GM06990 (cell line): ENCODE results near the gene PSRC1.

Experiments used
- DNase-seq: peaks from one replicate; pipeline ENCODE4 v3.0.0-alpha.2; 2011; ENCODE audit not compliant: insufficient read length; ENCODE audit errors: extremely low read depth
- H3K27me3 ChIP-seq: replicated peaks from 2 replicates; pipeline ENCODE4 v1.6.0; 2011; ENCODE audit warnings: low read length; ENCODE audit not compliant: control insufficient read depth, insufficient read depth
- H3K36me3 ChIP-seq: 2 replicates; pipeline ENCODE4 v1.5.1; 2011; ENCODE audit warnings: low read length; ENCODE audit not compliant: control insufficient read depth, insufficient read depth
- H3K4me3 ChIP-seq: replicated peaks from 2 replicates; pipeline ENCODE4 v1.5.1; 2011; ENCODE audit warnings: low read depth, mild to moderate bottlenecking, control low read depth, low read length
- TF ChIP-seq, protein P1 (sequence below): IDR thresholded peaks from 2 replicates; pipeline ENCODE4 v1.5.1; 2011; ENCODE audit warnings: low read length, control low read depth, mild to moderate bottlenecking, inconsistent platforms; ENCODE audit not compliant: insufficient read depth, poor library complexity, severe bottlenecking

The PSRC1 gene

DNA sequence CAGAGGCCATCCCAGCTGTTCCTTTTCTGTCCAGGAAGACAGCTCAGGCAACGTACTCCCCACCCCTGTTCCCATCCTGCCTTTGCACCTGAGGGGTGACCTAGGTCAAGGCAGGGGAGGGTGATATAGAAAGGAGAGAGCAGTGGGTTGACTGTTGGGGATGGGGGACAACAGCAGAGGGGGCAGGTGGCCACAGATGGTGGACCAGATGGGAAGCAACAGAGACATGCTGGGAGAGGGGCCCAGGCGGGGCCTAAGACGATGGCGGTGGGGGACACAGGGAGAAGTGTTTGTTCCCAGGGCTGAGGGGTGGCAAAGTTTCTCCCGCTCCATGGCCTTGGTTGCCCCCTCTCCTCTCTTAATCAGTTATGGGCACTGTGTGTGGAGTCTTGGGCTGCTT is 27.3 kb downstream of the PSRC1 start:
- Histone ChIP-seq H3K4me3 (no peak overlapping the region), H3K27me3 (no peaks in the 10 kb centered on the region), H3K36me3 (no peaks in the 10 kb centered on the region)
- DNase-seq = no peak
- TF ChIP-seq, protein P1, sequence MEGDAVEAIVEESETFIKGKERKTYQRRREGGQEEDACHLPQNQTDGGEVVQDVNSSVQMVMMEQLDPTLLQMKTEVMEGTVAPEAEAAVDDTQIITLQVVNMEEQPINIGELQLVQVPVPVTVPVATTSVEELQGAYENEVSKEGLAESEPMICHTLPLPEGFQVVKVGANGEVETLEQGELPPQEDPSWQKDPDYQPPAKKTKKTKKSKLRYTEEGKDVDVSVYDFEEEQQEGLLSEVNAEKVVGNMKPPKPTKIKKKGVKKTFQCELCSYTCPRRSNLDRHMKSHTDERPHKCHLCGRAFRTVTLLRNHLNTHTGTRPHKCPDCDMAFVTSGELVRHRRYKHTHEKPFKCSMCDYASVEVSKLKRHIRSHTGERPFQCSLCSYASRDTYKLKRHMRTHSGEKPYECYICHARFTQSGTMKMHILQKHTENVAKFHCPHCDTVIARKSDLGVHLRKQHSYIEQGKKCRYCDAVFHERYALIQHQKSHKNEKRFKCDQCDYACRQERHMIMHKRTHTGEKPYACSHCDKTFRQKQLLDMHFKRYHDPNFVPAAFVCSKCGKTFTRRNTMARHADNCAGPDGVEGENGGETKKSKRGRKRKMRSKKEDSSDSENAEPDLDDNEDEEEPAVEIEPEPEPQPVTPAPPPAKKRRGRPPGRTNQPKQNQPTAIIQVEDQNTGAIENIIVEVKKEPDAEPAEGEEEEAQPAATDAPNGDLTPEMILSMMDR = no peak

DNA sequence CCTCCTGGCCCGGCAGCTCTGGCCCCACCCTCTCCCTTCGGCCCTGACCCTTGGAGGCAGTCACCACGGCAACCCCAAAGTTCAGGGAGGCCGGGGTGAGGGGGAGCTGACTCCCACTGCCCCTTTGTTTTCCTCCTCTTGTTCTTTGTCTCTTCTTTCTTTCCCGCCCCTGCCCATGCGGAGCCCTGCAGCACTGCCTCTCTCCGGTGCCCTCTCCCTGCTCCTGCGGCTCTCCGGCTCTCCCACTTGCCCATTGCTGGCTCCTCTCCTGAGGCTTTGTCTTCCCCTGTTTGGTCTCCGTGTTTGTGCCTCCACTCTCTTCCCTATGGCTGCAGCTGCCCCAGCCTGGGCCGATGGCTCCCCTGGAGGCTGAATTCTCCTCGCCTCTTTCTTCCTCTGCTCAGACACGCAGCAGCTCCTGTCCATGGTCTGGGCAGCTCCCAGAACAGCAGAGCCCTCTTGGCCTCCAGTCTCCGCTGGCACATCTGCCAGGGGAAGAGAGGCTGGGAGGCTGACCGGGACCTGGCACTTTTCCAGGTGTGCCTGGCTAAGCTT is 27.8 kb downstream of the PSRC1 start:
- TF ChIP-seq, protein P1 = no peak
- no peaks in the 10 kb centered on the region for H3K36me3 ChIP-seq
- H3K27me3 ChIP-seq = no peaks in the 10 kb centered on the region; the same call in 1 of the 2 replicates
- DNase-seq = no peak
- no peak overlapping the region for H3K4me3 ChIP-seq

DNA sequence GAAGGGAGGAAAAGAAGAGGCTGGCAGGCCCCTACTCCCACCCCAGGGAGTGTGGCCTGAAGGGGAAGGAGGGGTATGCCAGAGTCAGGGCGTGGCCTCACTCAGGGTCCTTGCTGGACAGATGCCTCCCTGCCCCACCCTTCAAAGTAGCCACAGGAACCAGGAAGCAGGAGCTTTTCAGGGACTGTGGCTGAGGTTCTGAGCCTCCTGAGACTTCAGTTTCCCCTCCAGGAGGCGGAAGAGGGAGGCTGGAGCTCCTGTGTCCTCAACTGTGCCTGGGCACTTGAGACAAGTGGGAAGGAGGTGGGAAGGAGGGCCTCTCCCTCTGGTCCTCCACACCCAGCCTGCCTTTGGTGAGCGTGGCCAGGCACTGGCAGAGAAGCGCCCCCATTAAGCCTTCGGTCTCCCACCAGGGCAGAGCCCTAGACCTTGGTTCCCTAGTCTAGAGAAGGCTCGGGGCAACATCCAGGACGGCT is 28.3 kb downstream of the PSRC1 start:
- DNase-seq = no peak
- no peaks in the 10 kb centered on the region for H3K36me3 ChIP-seq
- H3K4me3 ChIP-seq = no peak overlapping the region
- TF ChIP-seq, protein P1 = no peak
- H3K27me3 ChIP-seq = no peaks in the 10 kb centered on the region; the same call in 1 of the 2 replicates

DNA sequence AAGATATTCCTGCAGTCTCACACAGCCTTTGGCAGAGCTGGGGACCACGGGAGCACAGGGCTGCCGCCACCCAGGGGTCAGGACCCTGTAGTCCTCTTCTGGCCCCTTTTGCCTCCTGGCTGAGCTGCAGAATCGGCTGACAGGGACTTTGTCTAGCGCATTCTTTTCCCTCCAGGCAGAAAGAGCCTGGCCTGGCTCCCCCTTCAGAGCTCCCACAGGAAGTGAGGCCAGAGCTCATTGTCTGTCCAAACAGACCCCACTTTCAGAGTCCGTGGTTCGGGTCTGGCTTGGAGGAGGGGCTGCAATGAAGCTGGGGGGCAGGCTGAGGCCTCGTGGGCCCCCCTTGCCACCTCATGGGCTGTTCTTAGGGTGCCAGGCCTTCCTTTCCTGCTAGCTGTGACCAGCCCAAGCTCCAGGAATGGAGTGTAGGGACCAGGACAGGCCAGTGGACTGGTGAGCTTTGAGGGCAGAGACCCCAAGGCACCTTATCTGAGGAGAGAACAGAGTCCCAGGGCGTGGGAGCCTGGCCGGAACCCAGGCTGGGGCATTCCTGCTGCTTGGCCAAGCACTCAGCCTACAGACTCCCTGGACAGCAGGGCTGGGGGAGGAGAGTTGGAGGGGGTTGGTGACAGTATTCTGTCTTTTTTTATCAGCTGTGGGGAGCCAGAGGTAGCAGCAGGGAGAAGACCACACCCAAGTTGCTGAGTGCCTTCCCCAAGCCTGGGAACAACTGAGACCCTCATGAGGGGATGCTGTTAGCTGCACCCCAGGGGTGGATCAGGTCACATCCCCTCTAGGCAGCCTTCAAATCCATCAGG is 28.9 kb downstream of the PSRC1 start:
- no peaks in the 10 kb centered on the region for H3K36me3 ChIP-seq
- H3K4me3 ChIP-seq = no peak overlapping the region
- TF ChIP-seq, protein P1 = no peak
- no peak for DNase-seq
- no peaks in the 10 kb centered on the region; the same call in 1 of the 2 replicates for H3K27me3 ChIP-seq

DNA sequence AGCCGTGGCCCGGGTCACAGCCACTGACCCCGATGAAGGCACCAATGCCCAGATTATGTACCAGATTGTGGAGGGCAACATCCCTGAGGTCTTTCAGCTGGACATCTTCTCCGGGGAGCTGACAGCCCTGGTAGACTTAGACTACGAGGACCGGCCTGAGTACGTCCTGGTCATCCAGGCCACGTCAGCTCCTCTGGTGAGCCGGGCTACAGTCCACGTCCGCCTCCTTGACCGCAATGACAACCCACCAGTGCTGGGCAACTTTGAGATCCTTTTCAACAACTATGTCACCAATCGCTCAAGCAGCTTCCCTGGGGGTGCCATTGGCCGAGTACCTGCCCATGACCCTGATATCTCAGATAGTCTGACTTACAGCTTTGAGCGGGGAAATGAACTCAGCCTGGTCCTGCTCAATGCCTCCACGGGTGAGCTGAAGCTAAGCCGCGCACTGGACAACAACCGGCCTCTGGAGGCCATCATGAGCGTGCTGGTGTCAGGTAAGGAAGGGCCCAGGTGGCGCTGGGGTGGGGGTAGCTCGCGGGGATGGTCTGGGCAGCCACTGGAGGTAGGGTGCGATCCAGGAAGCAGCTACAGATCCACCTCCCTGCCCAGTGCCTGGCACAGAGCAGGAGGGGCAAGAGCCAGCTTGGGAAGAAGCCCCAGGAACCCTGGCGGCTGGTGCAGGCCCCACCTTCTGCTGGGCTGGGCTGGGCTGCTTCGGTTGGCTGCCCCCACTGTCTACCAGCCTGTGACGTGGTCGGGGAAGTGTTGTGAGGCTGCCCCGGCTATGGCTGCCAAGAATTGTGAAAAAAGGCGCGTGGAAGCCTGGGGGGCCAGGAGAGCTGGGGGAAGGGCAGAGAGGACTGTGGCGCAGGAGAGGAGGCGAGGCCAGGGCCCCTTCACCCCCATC is 29.8 kb downstream of the PSRC1 start:
- no peaks in the 10 kb centered on the region for H3K36me3 ChIP-seq
- TF ChIP-seq, protein P1 = no peak
- H3K27me3 ChIP-seq = no peaks in the 10 kb centered on the region; the same call in 1 of the 2 replicates
- no peak for DNase-seq
- H3K4me3 ChIP-seq = no peak overlapping the region
